Spleen (tissue), 7 donors: Measurements from ENCODE around the gene LRRC49.
"Not testable (repeated sequence)": the region's sequence is repeated elsewhere in the genome, so short reads cannot be mapped to it uniquely, and the experiment has no call there.

Experiments
- CTCF ChIP-seq, 11 experiments: fragments of 200-600 bp in 7 of 11; fragments of 450-650 bp in 4 of 11; sonication (generic) in 4 of 11; IDR thresholded peaks in 8 of 11; conservative IDR thresholded peaks in 3 of 11; 1 replicate in 7 of 11; 2 replicates in 4 of 11; pipeline versions ENCODE4 v1.4.0 to v1.8.0; 2016 to 2021; ENCODE audit warnings: antibody characterized with exemption in 11 of 11, inconsistent platforms in 4 of 11, mild to moderate bottlenecking in 1 of 11
- POLR2A ChIP-seq, 3 donors: fragments of 450-650 bp; IDR thresholded peaks; one replicate each; pipeline ENCODE4 v1.5.1; 2017; ENCODE audit warnings: antibody characterized with exemption in 3 of 3, mild to moderate bottlenecking in 1 of 3
- POLR2AphosphoS5 ChIP-seq, 3 donors: sonication (generic); formaldehyde crosslinking; IDR thresholded peaks; one replicate each; pipeline ENCODE4 v1.5.1; 2017; ENCODE audit warnings: antibody characterized with exemption in 3 of 3
- donor health status: DM: no; HTN: no; CAD: no; lungs with moderate emphysema.
- donor health status: DM: no; HTN: no; CAD: no.
- donor health status: DM: no; HTN: no; CAD: no.

- not testable (repeated sequence) for TF ChIP-seq CTCF (IDR thresholded peaks at IDR 0.05 in 8 of 11, conservative IDR thresholded peaks at IDR 0.05 in 3 of 11); POLR2A (IDR thresholded peaks at IDR 0.05); POLR2AphosphoS5 (IDR thresholded peaks at IDR 0.05)
Measured at GRCh38 chr15:70858614-70859321, 33.9 kb upstream of the LRRC49 start.
